IMR-90 (cell line): ENCODE measurements around the gene RIPOR3. TPM values are rescaled to one million over a fixed set of nuclear protein-coding genes. Genes with fewer than 3 reads are reported as not detected.
A peak's percentile ranks its signal among the peaks of the same experiment; 100 is the strongest.

Experiments used
- ATAC-seq: fragments of 200-7000 bp; cut with Tn5 transposase; 2 replicates; pipeline ENCODE4 v1.9.1; 2020; ENCODE audit warnings: low read depth, mild to moderate bottlenecking, moderate library complexity
- BruUV-seq: library from RNA; stranded (reverse); fragments of 400-500 nt; replicated peaks from 2 replicates; lab custom pipeline; 2021; lab: Mats Ljungman, UMichigan
- CTCF ChIA-PET: fragments of 300-600 bp; formaldehyde crosslinking; extraction: SDS; loops from one replicate; lab custom pipeline; 2021; ENCODE audit warnings: antibody characterized with exemption; lab: Yijun Ruan, JAX
- POLR2A ChIA-PET: fragments of 300-600 bp; sonication (Branson Sonifier 250); formaldehyde crosslinking; loops from one replicate; lab custom pipeline; 2022; ENCODE audit warnings: antibody characterized with exemption; ENCODE audit not compliant: unreplicated experiment; lab: Charles Lee
- DNase-seq: peaks from one replicate; pipeline ENCODE4 v3.0.0; 2013
- H2AFZ ChIP-seq: replicated peaks from 2 replicates; pipeline ENCODE3; 2013; ENCODE audit warnings: low read length, mild to moderate bottlenecking; ENCODE audit not compliant: poor library complexity
- H2AK5ac ChIP-seq: 2 replicates; pipeline ENCODE4 v1.6.1; 2013; ENCODE audit warnings: low read depth, low read length, inconsistent platforms
- H2AK9ac ChIP-seq: replicated peaks from 2 replicates; pipeline ENCODE3; 2013; ENCODE audit warnings: mild to moderate bottlenecking, low read depth, low read length, moderate library complexity; ENCODE audit not compliant: poor library complexity
- H2BK120ac ChIP-seq: 2 replicates; pipeline ENCODE4 v1.6.1; 2013; ENCODE audit warnings: low read depth, low read length, inconsistent platforms
- H2BK15ac ChIP-seq: 3 replicates; pipeline ENCODE4 v1.6.1; 2013; ENCODE audit warnings: low read depth, low read length, inconsistent platforms
- H2BK20ac ChIP-seq: 2 replicates; pipeline ENCODE4 v1.6.1; 2013; ENCODE audit warnings: low read depth, mild to moderate bottlenecking, inconsistent platforms, low read length, moderate library complexity
- H2BK5ac ChIP-seq: 2 replicates; pipeline ENCODE4 v1.6.1; 2013; ENCODE audit warnings: mild to moderate bottlenecking, low read depth, low read length, inconsistent platforms; ENCODE audit not compliant: poor library complexity, severe bottlenecking
- H3K14ac ChIP-seq: replicated peaks from 2 replicates; pipeline ENCODE4 v1.6.1; 2013; ENCODE audit warnings: low read depth, low read length, inconsistent platforms
- H3K18ac ChIP-seq: 2 replicates; pipeline ENCODE4 v1.6.1; 2013; ENCODE audit warnings: low read depth, low read length, control low read depth
- H3K23ac ChIP-seq: 2 replicates; pipeline ENCODE4 v1.6.1; 2013; ENCODE audit warnings: low read depth, low read length, inconsistent platforms
- H3K27ac ChIP-seq: 2 replicates; pipeline ENCODE4 v1.5.1; 2013; ENCODE audit warnings: mild to moderate bottlenecking, control low read depth, low read length; ENCODE audit not compliant: insufficient read depth
- H3K27me3 ChIP-seq: 2 replicates; pipeline ENCODE4 v1.6.1; 2013; ENCODE audit warnings: low read length; ENCODE audit not compliant: control insufficient read depth, insufficient read depth
- H3K36me3 ChIP-seq: 2 replicates; pipeline ENCODE4 v1.6.1; 2013; ENCODE audit warnings: low read length, mixed read lengths; ENCODE audit not compliant: control insufficient read depth, insufficient read depth
- H3K4ac ChIP-seq: 2 replicates; pipeline ENCODE4 v1.6.1; 2013; ENCODE audit warnings: low read depth, low read length, inconsistent platforms
- H3K4me1 ChIP-seq: 2 replicates; pipeline ENCODE4 v1.6.1; 2013; ENCODE audit warnings: low read length, mixed read lengths; ENCODE audit not compliant: control insufficient read depth, insufficient read depth
- H3K4me2 ChIP-seq: 2 replicates; pipeline ENCODE4 v1.6.1; 2013; ENCODE audit warnings: low read depth, mild to moderate bottlenecking, control low read depth, low read length, moderate library complexity
- H3K4me3 ChIP-seq: 2 replicates; pipeline ENCODE4 v1.5.1; 2013; ENCODE audit warnings: low read depth, mild to moderate bottlenecking, control low read depth, low read length, moderate library complexity; ENCODE audit not compliant: insufficient read depth
- H3K56ac ChIP-seq: 2 replicates; pipeline ENCODE4 v1.6.1; 2013; ENCODE audit warnings: low read length, inconsistent platforms; ENCODE audit not compliant: insufficient read depth; ENCODE audit errors: extremely low read depth
- H3K79me1 ChIP-seq, 2 experiments: 2 replicates each; pipeline ENCODE4 v1.6.1; 2013; ENCODE audit warnings: low read length in 2 of 2, inconsistent platforms in 1 of 2, low read depth in 1 of 2
- H3K9ac ChIP-seq: 2 replicates; pipeline ENCODE4 v1.6.1; 2013; ENCODE audit warnings: low read depth, low read length, control low read depth
- H3K9me1 ChIP-seq: 2 replicates; pipeline ENCODE4 v1.6.1; 2013; ENCODE audit warnings: low read length, inconsistent platforms; ENCODE audit not compliant: insufficient read depth
- H3K9me3 ChIP-seq: 2 replicates; pipeline ENCODE4 v1.6.1; 2013; ENCODE audit warnings: low read length; ENCODE audit not compliant: control insufficient read depth, insufficient read depth
- H4K20me1 ChIP-seq: 2 replicates; pipeline ENCODE4 v1.6.1; 2013; ENCODE audit warnings: low read length, inconsistent platforms; ENCODE audit not compliant: insufficient read depth
- H4K5ac ChIP-seq: 2 replicates; pipeline ENCODE4 v1.6.1; 2013; ENCODE audit warnings: mild to moderate bottlenecking, low read depth, low read length, control low read depth
- H4K8ac ChIP-seq, 2 experiments: 2 replicates each; pipeline ENCODE4 v1.6.1; 2013; ENCODE audit warnings: low read depth in 2 of 2, low read length in 2 of 2, control low read depth in 1 of 2, inconsistent platforms in 1 of 2
- H4K91ac ChIP-seq: 2 replicates; pipeline ENCODE4 v1.6.1; 2013; ENCODE audit warnings: low read depth, low read length, inconsistent platforms; ENCODE audit not compliant: insufficient read depth
- BHLHE40 ChIP-seq: fragments of 150-350 bp; IDR thresholded peaks from 2 replicates; pipeline ENCODE4 v1.6.1; 2016; ENCODE audit warnings: mild to moderate bottlenecking, low read depth, low read length
- CEBPB ChIP-seq: IDR thresholded peaks from 2 replicates; pipeline ENCODE4 v1.6.1; 2012; ENCODE audit warnings: low read depth, low read length, improper control_type of control experiment
- CHD1 ChIP-seq: IDR thresholded peaks from 2 replicates; pipeline ENCODE4 v1.6.1; 2012; ENCODE audit warnings: low read depth, low read length, improper control_type of control experiment
- ELK1 ChIP-seq: fragments of 150-350 bp; IDR thresholded peaks from 2 replicates; pipeline ENCODE4 v1.6.1; 2016; ENCODE audit warnings: low read depth, mild to moderate bottlenecking, low read length, moderate library complexity, borderline replicate concordance
- FOS ChIP-seq: fragments of 150-350 bp; IDR thresholded peaks from 2 replicates; pipeline ENCODE4 v1.6.1; 2016; ENCODE audit warnings: low read depth, low read length
- MAFK ChIP-seq: IDR thresholded peaks from 2 replicates; pipeline ENCODE4 v1.6.1; 2012; ENCODE audit warnings: low read depth, low read length, improper control_type of control experiment
- MAZ ChIP-seq: IDR thresholded peaks from 2 replicates; pipeline ENCODE4 v1.6.1; 2012; ENCODE audit warnings: low read depth, mild to moderate bottlenecking, low read length, improper control_type of control experiment, moderate library complexity, borderline replicate concordance
- NFE2L2 ChIP-seq: fragments of 150-350 bp; IDR thresholded peaks from 2 replicates; pipeline ENCODE4 v1.6.1; 2016; ENCODE audit warnings: low read depth, mild to moderate bottlenecking, low read length
- POLR2A ChIP-seq: IDR thresholded peaks from 2 replicates; pipeline ENCODE4 v1.6.1; 2012; ENCODE audit warnings: mild to moderate bottlenecking, low read depth, low read length
- RAD21 ChIP-seq: IDR thresholded peaks from 2 replicates; pipeline ENCODE4 v1.6.1; 2012; ENCODE audit warnings: low read length, improper control_type of control experiment
- USF2 ChIP-seq: fragments of 150-350 bp; IDR thresholded peaks from 2 replicates; pipeline ENCODE4 v1.6.1; 2017; ENCODE audit warnings: mild to moderate bottlenecking, antibody characterized with exemption, low read length, low read depth
- WGBS, 2 experiments: methylation state at CpG; one replicate each; pipeline versions ENCODE4 v1.1.5 to v1.1.7; 2013; ENCODE audit warnings: missing lambda C conversion rate in 2 of 2; ENCODE audit not compliant: insufficient read length in 1 of 2; ENCODE audit errors: extremely low coverage in 2 of 2; 5-methylcytosine and 5-hydroxymethylcytosine counted together
- dilution Hi-C: fragments of 300-500 bp; cut with HindIII; formaldehyde crosslinking; loops from one replicate; pipeline ENCODE4 v1.14.3; 2018; ENCODE audit warnings: low sequenced_read_pairs; ENCODE audit not compliant: unreplicated experiment
- in situ Hi-C: fragments of 300-500 bp; cut with MboI; formaldehyde crosslinking; loops from 3 replicates; pipeline ENCODE4 v1.14.3; 2019; ENCODE audit warnings: low sequenced_read_pairs, inconsistent platforms, mixed read lengths
- intact Hi-C: fragments of 100-400 bp; cut with micrococcal nuclease; formaldehyde crosslinking; loops from 2 replicates; pipeline ENCODE4 v1.10.0; 2022
- polyA plus RNA-seq, 3 experiments: library from polyadenylated mRNA; depleted of rRNA; stranded (reverse); fragments of >200 nt; gene quantifications; 2 replicates each; pipeline ENCODE4 v1.2.3, GENCODE V29; 2012; ENCODE audit warnings: low replicate concordance in 1 of 3
- total RNA-seq: library from RNA; depleted of rRNA; stranded (reverse); fragments of >200 nt; gene quantifications from 2 replicates; pipeline ENCODE4 v1.2.3, GENCODE V29; 2012

Gene RIPOR3
- total and polyA plus RNA-seq, 2 of the 4 experiments (the other 2 are of a cell fraction), result 0.54 to 1.7 TPM

DNA sequence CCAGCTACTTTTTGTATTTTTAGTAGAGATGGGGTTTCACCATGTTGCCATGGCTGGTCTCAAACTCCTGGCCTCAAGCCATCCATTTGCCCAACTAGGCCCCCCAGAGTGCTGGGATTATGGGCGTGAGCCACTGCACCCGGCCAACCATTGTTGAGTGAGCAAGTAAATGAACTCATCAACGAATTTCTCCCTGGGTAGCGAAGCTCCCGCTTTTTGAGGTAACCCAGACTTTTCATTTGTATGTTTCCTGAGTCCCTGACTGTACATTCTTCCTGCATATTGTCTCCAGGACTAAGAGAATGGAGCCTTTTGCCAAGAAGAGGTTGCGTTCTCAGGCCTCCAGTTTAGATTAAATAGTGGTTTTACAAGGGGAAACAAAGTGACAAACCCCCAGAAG lies 36.4 kb downstream of the RIPOR3 start:
- WGBS, 2 experiments, result no CpG with 5 or more reads among the region's 6 CpGs
- H4K91ac ChIP-seq, result peak overlapping the region; percentile 93
- TF ChIP-seq USF2, result no peak
- TF ChIP-seq POLR2A, result no peak
- TF ChIP-seq CEBPB, result no peak
- no peak for TF ChIP-seq ELK1
- no peak for TF ChIP-seq MAZ
- TF ChIP-seq CHD1, result no peak
- no peak for TF ChIP-seq NFE2L2
- TF ChIP-seq RAD21, result no peak
- TF ChIP-seq MAFK, result no peak
- no peak for TF ChIP-seq FOS
- TF ChIP-seq BHLHE40, result no peak
- ChIA-PET POLR2A (interaction anchor here (0.6 to 1.8 kb wide), 4 partner anchors 8 to 136 kb away, joined by 3 to 6 read pairs (median 5); no protein-coding TSS in a partner anchor), CTCF (no interaction called here)
- H3K14ac ChIP-seq, result peak overlapping the region; percentile 60
- H3K23ac ChIP-seq, result peak overlapping the region; percentile 83
- peak overlapping the region; percentile 94 for H3K27ac ChIP-seq
- dilution Hi-C loops (no loop called here), intact Hi-C loops (loop anchor here (1.0 kb wide), 1 partner anchor 10 kb away; no protein-coding TSS in a partner anchor), in situ Hi-C loops (no loop called here)
- H3K18ac ChIP-seq, result peak overlapping the region; percentile 92
- no TSS peak for BruUV-seq
- no peak for DNase-seq
- peak overlapping the region; percentile 55 for H3K9ac ChIP-seq
- H2BK20ac ChIP-seq, result peak overlapping the region; percentile 50
- no peak overlapping the region for H3K4me3 ChIP-seq
- H4K20me1 ChIP-seq, result no peaks in the 10 kb centered on the region
- H3K4me2 ChIP-seq, result peak overlapping the region; percentile 44
- no peaks in the 10 kb centered on the region for H3K27me3 ChIP-seq
- H3K79me1 ChIP-seq, result peaks cover 0 to 30% of the 10 kb centered on the region in 2 experiments; a peak in 2 of 4 replicates
- H2AK5ac ChIP-seq, result peak overlapping the region; percentile 98
- peak overlapping the region; percentile 93 for H3K4ac ChIP-seq
- ATAC-seq, result peak; percentile 4; the same call in 1 of the 2 replicates
- peak overlapping the region; percentile 37 to 93 for H4K8ac ChIP-seq
- H2AFZ ChIP-seq, result peak overlapping the region; percentile 84
- peak overlapping the region; percentile 88 for H2BK5ac ChIP-seq
- no peaks in the 10 kb centered on the region for H3K36me3 ChIP-seq
- peak overlapping the region; percentile 84 for H4K5ac ChIP-seq
- peak overlapping the region; percentile 27 for H2BK15ac ChIP-seq
- peaks cover 25% of the 10 kb centered on the region for H3K4me1 ChIP-seq
- no peaks in the 10 kb centered on the region for H3K9me3 ChIP-seq
- peaks cover 15% of the 10 kb centered on the region for H3K9me1 ChIP-seq
- H2BK120ac ChIP-seq, result peak overlapping the region; percentile 100
- peak overlapping the region; percentile 85 for H3K56ac ChIP-seq
- peak overlapping the region; percentile 80 for H2AK9ac ChIP-seq
